K562 (cell line): Measurements from ENCODE around the gene SMIM13. TPM values are rescaled to one million over a fixed set of nuclear protein-coding genes. Genes with fewer than 3 reads are reported as not detected.
A peak's percentile ranks its signal among the peaks of the same experiment; 100 is the strongest.

Experiments used
- ATAC-seq: fragments of 200-7000 bp; cut with Tn5 transposase; 3 replicates; pipeline ENCODE4 v1.9.1; 2020; ENCODE audit warnings: moderate library complexity
- BruUV-seq: library from RNA; stranded (reverse); fragments of 400-500 nt; replicated peaks from 2 replicates; lab custom pipeline; 2021; lab: Mats Ljungman, UMichigan
- CTCF ChIA-PET: fragments of 300-600 bp; formaldehyde crosslinking; extraction: SDS; loops from one replicate; lab custom pipeline; 2021; ENCODE audit warnings: low intra/inter-chr PET ratio; lab: Yijun Ruan, JAX
- POLR2A ChIA-PET: fragments of 300-600, 350-650 bp; sonication (Branson Sonifier 250); formaldehyde crosslinking; extraction: SDS; loops from one replicate; lab custom pipeline; 2021; ENCODE audit warnings: antibody characterized with exemption, inconsistent platforms; lab: Yijun Ruan, JAX
- DNase-seq, 4 experiments: peaks; one replicate each; pipeline versions ENCODE4 v3.0.0 to v3.0.0-alpha.2; 2011 to 2018; ENCODE audit warnings: low spot score in 3 of 4, mixed read lengths in 3 of 4; ENCODE audit errors: extremely low read depth in 1 of 4
- FAIRE-seq: peaks from 2 replicates; lab custom pipeline; 2011; peaks lifted over from hg19 to GRCh38; lab: Jason Lieb, UNC
- H2AFZ ChIP-seq: 2 replicates; pipeline ENCODE4 v1.6.0; 2011; ENCODE audit warnings: low read depth, low read length, control low read depth, inconsistent platforms
- H3K27ac ChIP-seq: fragments of 200-600 bp; 3 replicates; pipeline ENCODE4 v1.8.0; 2011; ENCODE audit warnings: low read depth, mild to moderate bottlenecking, control low read depth, inconsistent platforms, low read length, moderate library complexity, mixed read lengths; ENCODE audit errors: extremely low read depth
- H3K27me3 ChIP-seq, 2 experiments: fragments of 300-600 bp in 1 of 2; 2 replicates in 1 of 2; 3 replicates in 1 of 2; pipeline versions ENCODE4 v1.6.0 to v1.8.0; 2011; ENCODE audit warnings: inconsistent platforms in 2 of 2, low read length in 2 of 2, mild to moderate bottlenecking in 1 of 2, mixed read lengths in 1 of 2, moderate library complexity in 1 of 2; ENCODE audit not compliant: control insufficient read depth in 2 of 2, insufficient read depth in 2 of 2
- H3K36me3 ChIP-seq: fragments of 300-600 bp; 3 replicates; pipeline ENCODE4 v1.8.0; 2011; ENCODE audit warnings: mild to moderate bottlenecking, low read length, inconsistent platforms; ENCODE audit not compliant: control insufficient read depth, insufficient read depth
- H3K4me1 ChIP-seq, 2 experiments: fragments of 200-600 bp in 1 of 2; replicated peaks in 1 of 2; 2 replicates in 1 of 2; 3 replicates in 1 of 2; pipeline versions ENCODE4 v1.5.1 to v1.8.0; 2011; ENCODE audit warnings: inconsistent platforms in 2 of 2, low read length in 2 of 2, mild to moderate bottlenecking in 1 of 2, mixed read lengths in 1 of 2, moderate library complexity in 1 of 2; ENCODE audit not compliant: control insufficient read depth in 2 of 2, insufficient read depth in 2 of 2
- H3K4me2 ChIP-seq: 2 replicates; pipeline ENCODE4 v1.6.1; 2011; ENCODE audit warnings: low read length, control low read depth, inconsistent platforms, mixed read lengths; ENCODE audit not compliant: insufficient read depth
- H3K4me3 ChIP-seq: fragments of 200-600 bp; sonication (generic), shearing (Covaris generic); 2 replicates; pipeline ENCODE4 v1.5.1; 2016; ENCODE audit warnings: control low read depth, inconsistent platforms
- H3K79me2 ChIP-seq: fragments of 200-600 bp; 3 replicates; pipeline ENCODE4 v1.8.0; 2011; ENCODE audit warnings: low read length, inconsistent platforms; ENCODE audit not compliant: control insufficient read depth, insufficient read depth
- H3K9ac ChIP-seq, 2 experiments: 2 replicates each; pipeline versions ENCODE4 v1.6.0 to v1.6.1; 2011; ENCODE audit warnings: low read depth in 2 of 2, low read length in 2 of 2, control low read depth in 1 of 2, inconsistent platforms in 1 of 2, mild to moderate bottlenecking in 1 of 2, mixed read lengths in 1 of 2; ENCODE audit not compliant: insufficient read depth in 1 of 2
- H3K9me1 ChIP-seq: one replicate; pipeline ENCODE4 v1.6.0; 2011; ENCODE audit warnings: inconsistent platforms, mild to moderate bottlenecking, low read length, moderate library complexity; ENCODE audit not compliant: control insufficient read depth, insufficient read depth
- H3K9me3 ChIP-seq: replicated peaks from 2 replicates; pipeline ENCODE4 v1.5.1; 2011; ENCODE audit warnings: low read depth, low read length, inconsistent platforms; ENCODE audit not compliant: control insufficient read depth, insufficient read depth
- H4K20me1 ChIP-seq: replicated peaks from 2 replicates; pipeline ENCODE4 v1.6.1; 2011; ENCODE audit warnings: low read length, inconsistent platforms, mixed read lengths; ENCODE audit not compliant: control insufficient read depth, insufficient read depth
- CEBPB ChIP-seq: fragments of 450-650 bp; IDR thresholded peaks from 2 replicates; pipeline ENCODE4 v1.6.1; 2016; ENCODE audit warnings: missing genetic modification characterization, missing compliant biosample characterization
- CEBPG ChIP-seq, 3 experiments: fragments of 200-800 bp in 1 of 3; sonication (Bioruptor generic) in 1 of 3; sonication (generic) in 1 of 3; formaldehyde crosslinking in 1 of 3; IDR thresholded peaks in 2 of 3; conservative IDR thresholded peaks in 1 of 3; 2 replicates each; pipeline versions ENCODE4 v1.6.1 to v1.8.0; 2016 to 2022; ENCODE audit warnings: missing compliant biosample characterization in 2 of 3, missing genetic modification characterization in 2 of 3, mild to moderate bottlenecking in 1 of 3, missing genetic modification reagents in 1 of 3
- CTBP1 ChIP-seq: fragments of 450-650 bp; IDR thresholded peaks from 2 replicates; pipeline ENCODE4 v1.6.1; 2016; ENCODE audit warnings: borderline replicate concordance
- GTF2E2 ChIP-seq: fragments of 200-800 bp; sonication (Bioruptor generic); IDR thresholded peaks from 2 replicates; pipeline ENCODE4 v1.6.1; 2016; ENCODE audit warnings: missing genetic modification characterization, missing compliant biosample characterization
- KAT7 ChIP-seq: sonication (generic); formaldehyde crosslinking; IDR thresholded peaks from 2 replicates; pipeline ENCODE4 v1.8.0; 2022; ENCODE audit warnings: missing genetic modification reagents, mild to moderate bottlenecking, borderline replicate concordance
- MBD2 ChIP-seq: sonication (generic); IDR thresholded peaks from 2 replicates; pipeline ENCODE4 v1.6.1; 2016; ENCODE audit warnings: low read depth, borderline replicate concordance
- PKNOX1 ChIP-seq: fragments of 450-650 bp; IDR thresholded peaks from 2 replicates; pipeline ENCODE4 v1.6.1; 2016
- SRF ChIP-seq, 2 experiments: fragments of 250-450, 450-650 bp in 1 of 2; sonication (Bioruptor Pico) in 1 of 2; sonication (generic) in 1 of 2; formaldehyde crosslinking; IDR thresholded peaks; 2 replicates each; pipeline versions ENCODE4 v1.5.0 to v1.5.1; 2020 to 2022; ENCODE audit warnings: mild to moderate bottlenecking in 1 of 2, missing genetic modification reagents in 1 of 2
- TBP ChIP-seq: optimal IDR thresholded peaks from 2 replicates; pipeline ENCODE3; 2011; ENCODE audit warnings: low read depth, low read length, improper control_type of control experiment
- XRCC3 ChIP-seq: fragments of 450-650 bp; IDR thresholded peaks from 2 replicates; pipeline ENCODE4 v1.6.1; 2017; ENCODE audit warnings: mild to moderate bottlenecking, moderate library complexity
- ZFP36 ChIP-seq: fragments of 150-350 bp; IDR thresholded peaks from 2 replicates; pipeline ENCODE4 v1.6.1; 2018; ENCODE audit warnings: low read length, low read depth; ENCODE audit not compliant: partially characterized antibody
- ZNF324 ChIP-seq: fragments of 250-450 bp; sonication (Bioruptor Pico); IDR thresholded peaks from 2 replicates; pipeline ENCODE4 v1.4.0; 2020; ENCODE audit warnings: mild to moderate bottlenecking
- WGBS: fragments of 100-300 bp; shearing (Covaris generic); methylation state at CpG from one replicate; pipeline ENCODE4 v1.1.6; 2016; ENCODE audit warnings: low coverage, mixed read lengths; ENCODE audit not compliant: insufficient coverage; ENCODE audit errors: missing lambda C conversion rate; 5-methylcytosine and 5-hydroxymethylcytosine counted together
- in situ Hi-C: fragments of 300-500 bp; cut with MboI; formaldehyde crosslinking; loops from 4 replicates; pipeline ENCODE4 v1.15.0; 2018; ENCODE audit warnings: inconsistent platforms, mixed read lengths
- intact Hi-C: fragments of 100-400 bp; cut with micrococcal nuclease; formaldehyde crosslinking; loops from 2 replicates; pipeline ENCODE4 v1.14.2; 2022
- polyA plus RNA-seq, 8 experiments: library from polyadenylated mRNA; depleted of rRNA in 4 of 8; stranded (reverse) in 5 of 8; unstranded in 3 of 8; fragments of >200 nt; fragmentation: Nextera tagmentation in 2 of 8; fragmentation: Illumina TruSeq in 1 of 8; extraction: Ambion mirVana in 2 of 8; extraction: Trizol in 1 of 8; gene quantifications; 2 replicates each; pipeline versions ENCODE4 v1.2.1 to v1.2.3, GENCODE V29; 2011 to 2014; ENCODE audit warnings: inconsistent platforms in 1 of 8, missing spikeins in 1 of 8
- total RNA-seq, 7 experiments: library from RNA; depleted of rRNA in 6 of 7; stranded (reverse); fragments of >200 nt in 6 of 7; fragmentation: Illumina TruSeq in 2 of 7; extraction: Trizol in 2 of 7; gene quantifications; 2 replicates each; pipeline versions ENCODE4 v1.2.1 to v1.2.3, GENCODE V29; 2011 to 2021; ENCODE audit warnings: low replicate concordance in 1 of 7
- TF ChIP-seq, protein P1 (sequence below): sonication (generic); formaldehyde crosslinking; IDR thresholded peaks from 2 replicates; pipeline ENCODE4 v1.8.0; 2022; ENCODE audit warnings: mild to moderate bottlenecking, missing genetic modification reagents

Gene SMIM13
- total and polyA plus RNA-seq, 9 of the 15 experiments (the other 6 are each of a cell fraction or from before 2014, with no cell fraction given): 5.5 to 24.8 (median 11.7) TPM

- DNase-seq (no peak), FAIRE-seq (no peak), ATAC-seq (no peak)
- Histone ChIP-seq H3K79me2 (peaks cover 53% of the 10 kb centered on the region), H3K27ac (peak overlapping the region; percentile 91), H3K9ac (peak overlapping the region; percentile 92 to 98), H3K4me3 (peak overlapping the region; percentile 68), H3K27me3 (no peaks in the 10 kb centered on the region), H2AFZ (peak overlapping the region; percentile 95), H3K36me3 (peaks cover 3% of the 10 kb centered on the region; the same call in 1 of the 3 replicates), H3K4me2 (peak overlapping the region; percentile 97), H3K9me1 (no peaks in the 10 kb centered on the region), H3K4me1 (peaks cover 12 to 15% of the 10 kb centered on the region in 2 experiments), H4K20me1 (no peaks in the 10 kb centered on the region), H3K9me3 (no peaks in the 10 kb centered on the region)
- TF ChIP-seq KAT7 (0 out of 2 replicates have a peak, but pooled peaks have one; percentile 10), GTF2E2 (tag) (0 out of 2 replicates have a peak, but pooled peaks have one; percentile 19), SRF (CRISPR knock-in tag; IDR thresholded peaks at IDR 0.05) (0 out of 4 replicates have a peak, but pooled peaks of 1 of the 2 experiments have one; percentile 43), ZNF324 (CRISPR knock-in tag) (no peak)
- BruUV-seq: no TSS peak
- WGBS: 4% methylated on average over 7 of the region's 7 CpGs
- CTCF ChIA-PET: interaction anchor here (0.6 kb wide), 1 partner anchor 19 kb away, joined by 3 read pairs; no protein-coding TSS in a partner anchor
- POLR2A ChIA-PET: interaction anchor here (0.6 to 3.2 kb wide), 7 partner anchors 8 to 361 kb away, joined by 3 to 24 read pairs (median 3); no protein-coding TSS in a partner anchor
- intact Hi-C loops: loop anchor here (5.0 kb wide), 1 partner anchor 47 kb away; no protein-coding TSS in a partner anchor
- in situ Hi-C loops: no loop called here
These were observed 1.3 kb downstream of the SMIM13 start for GRCh38 chr6:11094941-11095340.

- peak overlapping the region; percentile 97 for H3K4me2 ChIP-seq
- no peak for TF ChIP-seq XRCC3
- no peak for TF ChIP-seq CTBP1
- TF ChIP-seq ZFP36: no peak
- peak; percentile 96 for TF ChIP-seq CEBPB (tag)
- peak; percentile 53; the same call in 1 of the 2 replicates for TF ChIP-seq PKNOX1
- no peak for TF ChIP-seq MBD2
- TF ChIP-seq TBP: peak; percentile 20
- peak; percentile 64; the same call in 1 of the 2 replicates for TF ChIP-seq CEBPG (CRISPR knock-in tag; IDR thresholded peaks at IDR 0.05)
- peak; percentile 66 to 68 for TF ChIP-seq CEBPG (tag; conservative IDR thresholded peaks at IDR 0.05 in 1 of 2, IDR thresholded peaks at IDR 0.05 in 1 of 2)
- TF ChIP-seq, protein P1, sequence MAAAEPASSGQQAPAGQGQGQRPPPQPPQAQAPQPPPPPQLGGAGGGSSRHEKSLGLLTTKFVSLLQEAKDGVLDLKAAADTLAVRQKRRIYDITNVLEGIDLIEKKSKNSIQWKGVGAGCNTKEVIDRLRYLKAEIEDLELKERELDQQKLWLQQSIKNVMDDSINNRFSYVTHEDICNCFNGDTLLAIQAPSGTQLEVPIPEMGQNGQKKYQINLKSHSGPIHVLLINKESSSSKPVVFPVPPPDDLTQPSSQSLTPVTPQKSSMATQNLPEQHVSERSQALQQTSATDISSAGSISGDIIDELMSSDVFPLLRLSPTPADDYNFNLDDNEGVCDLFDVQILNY (CRISPR knock-in tag): no peak
These were observed 2.5 kb downstream of the SMIM13 start for GRCh38 chr6:11096109-11096508.

More at GRCh38 chr6:11096109-11096508, 2.5 kb downstream of the SMIM13 start:
- Histone ChIP-seq H4K20me1 (no peaks in the 10 kb centered on the region), H3K4me1 (peaks cover 12 to 15% of the 10 kb centered on the region in 2 experiments), H3K9me3 (no peaks in the 10 kb centered on the region), H3K27me3 (no peaks in the 10 kb centered on the region), H3K9ac (peak overlapping the region; percentile 23 to 29; a peak in 2 of 4 replicates), H3K27ac (peak overlapping the region; percentile 71; the same call in 2 of the 3 replicates), H3K79me2 (peaks cover 63% of the 10 kb centered on the region), H3K36me3 (peaks cover 4% of the 10 kb centered on the region; the same call in 1 of the 3 replicates), H2AFZ (no peak overlapping the region), H3K9me1 (no peaks in the 10 kb centered on the region), H3K4me3 (peak overlapping the region; percentile 68; the same call in 1 of the 2 replicates)
- DNase-seq (peak in 2 of 4 experiments; percentile 58 to 78), FAIRE-seq (peak; percentile 85), ATAC-seq (peak; percentile 65)
- WGBS: 24% methylated on average over 4 of the region's 4 CpGs
- in situ Hi-C loops (no loop called here), intact Hi-C loops (loop anchor here (5.0 kb wide), 1 partner anchor 46 kb away; no protein-coding TSS in a partner anchor)
- POLR2A ChIA-PET: interaction anchor here (0.6 to 3.2 kb wide), 8 partner anchors 8 to 222 kb away, joined by 3 to 24 read pairs (median 4); no protein-coding TSS in a partner anchor
- CTCF ChIA-PET: no interaction called here
- no TSS peak for BruUV-seq
